HuH-7.5 (cell line): Measurements from ENCODE around the gene CEP55.
"Not testable (repeated sequence)": the region's sequence is repeated elsewhere in the genome, so short reads cannot be mapped to it uniquely, and the experiment has no call there.

Experiments
- DNase-seq: peaks from one replicate; pipeline ENCODE4 v3.0.0; 2011; ENCODE audit warnings: low spot score

The CEP55 gene

DNA sequence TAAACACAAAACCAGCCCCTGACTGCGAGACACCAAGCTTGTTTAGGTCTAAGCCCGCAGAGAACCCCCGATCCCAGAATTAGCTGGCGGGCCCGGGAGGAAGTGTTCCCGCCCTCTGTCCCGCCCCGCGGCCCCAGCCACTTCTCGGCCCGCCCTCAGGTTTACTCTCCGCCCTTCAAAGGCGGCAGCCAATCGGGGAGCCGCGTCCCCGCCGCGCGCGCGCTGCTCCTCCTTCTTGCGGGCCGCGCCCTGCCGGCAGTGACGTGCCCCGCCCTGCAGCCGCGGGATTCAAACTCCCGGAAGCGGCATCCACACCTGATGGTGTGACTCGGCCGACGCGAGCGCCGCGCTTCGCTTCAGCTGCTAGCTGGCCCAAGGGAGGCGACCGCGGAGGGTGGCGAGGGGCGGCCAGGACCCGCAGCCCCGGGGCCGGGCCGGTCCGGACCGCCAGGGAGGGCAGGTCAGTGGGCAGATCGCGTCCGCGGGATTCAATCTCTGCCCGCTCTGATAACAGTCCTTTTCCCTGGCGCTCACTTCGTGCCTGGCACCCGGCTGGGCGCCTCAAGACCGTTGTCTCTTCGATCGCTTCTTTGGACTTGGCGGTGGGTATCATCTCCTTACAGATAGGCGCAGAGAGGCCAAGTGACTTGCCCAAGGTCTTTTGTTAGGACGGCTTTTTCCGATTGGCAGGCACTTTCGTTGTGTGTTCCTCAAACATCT, at the start of gene CEP55:
Gene CEP55, plus strand, starts transcription at position 291 of the 720 bp plus-strand sequence. CDS start 3,440 bp downstream, outside the sequence.
- DNase-seq: peak; percentile 74

DNA sequence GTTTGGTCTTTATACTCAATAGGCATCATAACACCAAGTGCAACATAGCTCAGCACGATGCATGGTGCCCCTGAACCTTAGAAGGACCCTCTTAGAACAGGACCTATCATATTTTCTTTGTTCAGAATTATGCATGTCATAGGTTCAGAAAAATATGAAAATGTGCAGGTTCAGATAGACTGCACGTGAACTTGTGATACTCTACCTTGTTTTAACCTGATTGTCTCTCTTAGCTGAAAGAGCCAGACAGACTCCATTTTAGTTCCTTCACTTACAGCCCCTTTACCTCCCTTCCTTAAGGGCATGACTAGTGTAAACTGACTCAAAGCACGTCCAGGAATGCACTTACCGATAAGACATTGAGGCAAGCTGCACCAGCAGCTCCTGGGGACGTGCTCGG, 49.4 kb upstream of the CEP55 start:
- no peak for DNase-seq

GRCh38 chr10:93447970-93448369, 48.4 kb upstream of the CEP55 start:
- no peak for DNase-seq

GRCh38 chr10:93451244-93451947, 45.0 kb upstream of the CEP55 start:
- DNase-seq: no peak

DNA sequence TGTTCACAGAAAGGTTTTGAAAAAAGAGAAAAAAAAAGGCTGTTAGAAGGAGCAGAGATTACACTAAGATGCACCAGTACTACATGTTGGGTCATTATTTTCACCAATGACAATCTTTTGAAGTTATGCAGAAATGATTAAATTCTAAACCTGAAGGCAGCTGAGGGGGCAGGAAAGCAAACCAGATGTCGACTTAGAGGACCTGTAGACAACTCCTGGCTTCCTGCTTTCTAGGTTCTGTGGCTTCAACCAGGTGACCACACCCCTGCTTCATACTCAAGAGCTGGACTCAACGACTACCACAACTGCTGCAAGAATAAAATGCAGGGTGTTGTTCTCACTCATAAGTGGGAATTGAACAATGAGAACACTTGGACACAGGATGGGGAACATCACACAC, 44.3 kb upstream of the CEP55 start:
- no peak for DNase-seq

- DNase-seq: no peak
These were observed 42.3 kb upstream of the CEP55 start for GRCh38 chr10:93454146-93454545.

- no peak for DNase-seq
These were observed 41.7 kb upstream of the CEP55 start for GRCh38 chr10:93454736-93455135.

GRCh38 chr10:93456480-93456879, 39.9 kb upstream of the CEP55 start:
- no peak for DNase-seq

DNA sequence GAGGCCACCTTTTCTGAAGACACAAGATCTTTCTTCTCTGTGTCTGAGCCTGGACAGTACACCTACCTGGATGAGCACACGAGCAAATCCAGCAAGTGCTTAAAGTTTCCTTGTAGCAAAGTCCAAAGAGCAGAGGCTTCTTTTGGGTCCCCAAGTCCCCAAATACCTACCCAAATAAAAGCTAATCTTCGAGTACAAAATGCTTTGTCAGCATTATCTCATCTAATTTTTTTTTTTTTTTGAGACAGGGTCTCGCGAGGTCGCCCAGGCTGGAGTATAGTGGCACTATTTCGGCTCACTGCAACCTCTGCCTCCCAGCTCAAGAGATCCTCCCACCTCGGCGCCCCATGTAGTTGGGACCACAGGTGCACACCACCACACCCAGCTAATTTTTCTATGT, 38.9 kb upstream of the CEP55 start:
- no peak for DNase-seq

GRCh38 chr10:93458821-93459257, 37.6 kb upstream of the CEP55 start:
- DNase-seq: no peak

- DNase-seq: no peak
These were observed 36.9 kb upstream of the CEP55 start for GRCh38 chr10:93459466-93459865.

GRCh38 chr10:93461109-93461806, 35.2 kb upstream of the CEP55 start:
- DNase-seq: no peak

- no peak for DNase-seq
These were observed 34.6 kb upstream of the CEP55 start for GRCh38 chr10:93461807-93462178.

DNA sequence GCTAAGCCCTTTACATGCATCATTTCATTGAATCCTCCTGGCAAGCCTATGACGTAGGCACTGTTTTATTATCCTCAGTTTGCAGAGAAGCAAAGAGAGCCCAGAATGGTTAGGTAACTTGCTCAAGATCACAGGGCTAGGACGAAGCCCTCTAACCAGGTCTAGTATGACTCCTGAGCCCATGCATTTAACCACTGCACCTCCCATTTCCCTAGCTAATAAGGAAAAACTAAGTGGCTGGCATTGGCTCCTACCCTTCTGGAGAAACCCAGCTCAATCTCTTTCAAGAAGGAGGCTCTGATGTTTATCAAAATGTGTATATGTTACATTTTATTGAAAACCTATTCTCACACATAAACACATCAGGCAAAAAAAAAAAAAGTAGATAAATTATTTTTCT, 34.0 kb upstream of the CEP55 start:
- DNase-seq: no peak

- DNase-seq: no peak
These were observed 33.5 kb upstream of the CEP55 start for GRCh38 chr10:93462881-93463280.

DNA sequence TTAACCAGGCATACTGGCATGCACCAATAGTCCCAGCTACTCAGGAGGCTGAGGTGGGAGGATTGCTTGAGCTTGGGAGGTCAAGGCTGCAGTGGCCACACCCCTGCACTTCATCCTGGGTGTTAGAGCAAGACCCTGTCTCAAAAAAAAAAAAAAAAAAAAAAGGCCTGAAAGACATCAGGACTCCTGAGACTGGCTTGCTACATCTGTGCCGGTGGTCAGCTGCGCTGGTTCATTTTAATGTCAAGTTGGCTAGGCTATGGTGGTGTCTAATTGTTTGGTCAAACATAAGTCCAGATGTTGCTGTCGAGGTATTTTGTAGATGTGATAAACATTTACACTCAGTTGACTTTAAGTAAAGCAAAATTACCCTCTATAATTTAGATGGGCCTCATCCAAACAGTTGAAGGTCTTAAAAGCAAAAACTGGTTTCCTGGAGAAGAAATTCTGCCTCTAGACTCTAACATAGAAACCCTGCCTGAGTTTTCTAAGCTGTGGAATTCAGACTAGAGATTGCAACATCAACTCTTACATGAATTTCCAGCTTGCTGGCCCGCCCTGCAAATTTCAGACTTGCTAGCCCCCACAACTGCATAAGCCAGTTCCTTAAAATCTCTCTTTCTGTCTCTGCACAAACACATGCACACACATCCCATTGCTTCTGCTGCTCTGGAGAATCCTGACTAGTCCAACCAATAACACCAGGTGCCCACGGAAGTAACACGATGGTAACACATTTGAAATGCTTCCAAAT, 32.5 kb upstream of the CEP55 start:
- no peak for DNase-seq

- no peak for DNase-seq
These were observed 31.5 kb upstream of the CEP55 start for GRCh38 chr10:93464776-93465388.

- DNase-seq: no peak
These were observed 30.4 kb upstream of the CEP55 start for GRCh38 chr10:93465806-93466675.

GRCh38 chr10:93467635-93468034, 28.8 kb upstream of the CEP55 start:
- not testable (repeated sequence) for DNase-seq

GRCh38 chr10:93468461-93469213, 27.8 kb upstream of the CEP55 start:
- no peak for DNase-seq
